ENCODE data around the gene RNASEH1.
"Not testable (repeated sequence)": the region's sequence is repeated elsewhere in the genome, so short reads cannot be mapped to it uniquely, and the experiment has no call there.

Gene RNASEH1

DNA sequence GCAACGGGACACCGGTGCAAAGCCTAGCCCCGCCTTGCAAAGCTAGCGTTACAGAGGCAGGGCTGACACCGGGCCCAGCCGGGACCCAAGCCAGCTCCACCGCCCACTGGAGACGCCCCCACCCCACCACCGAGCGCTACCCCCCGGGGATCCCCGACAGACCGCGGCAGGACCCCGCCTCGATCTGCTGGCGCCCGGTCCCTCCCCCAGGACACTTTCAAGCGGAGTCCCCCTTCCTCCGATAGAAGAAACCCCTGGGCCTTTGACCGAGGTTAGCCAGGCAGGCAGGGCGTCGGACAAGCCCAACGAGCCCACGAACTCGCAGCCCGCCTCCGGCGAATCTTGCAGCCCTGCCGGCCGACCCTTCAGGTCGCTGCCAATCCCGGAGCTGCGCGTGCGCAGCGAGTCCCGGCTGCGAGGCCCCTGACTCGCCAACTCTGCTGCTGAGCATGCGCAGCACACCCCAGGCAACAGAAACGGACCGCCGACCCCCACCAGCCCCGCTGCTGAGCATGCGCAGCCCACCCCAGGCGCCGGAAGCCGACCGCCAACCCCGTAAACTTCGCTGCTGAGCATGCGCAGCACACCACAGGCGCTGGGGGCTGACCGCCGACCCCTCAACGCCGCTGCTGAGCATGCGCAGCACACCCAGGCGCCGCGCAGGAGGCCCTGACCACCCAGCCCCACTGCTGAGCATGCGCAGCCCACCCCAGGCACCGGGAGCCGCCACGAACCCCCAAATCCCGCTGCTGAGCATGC, 39.5 kb downstream of the RNASEH1 start:
- DNase-seq = peak; percentile 99

GRCh38 chr2:3517948-3518495, 40.1 kb downstream of the RNASEH1 start:
- no peak for DNase-seq

DNA sequence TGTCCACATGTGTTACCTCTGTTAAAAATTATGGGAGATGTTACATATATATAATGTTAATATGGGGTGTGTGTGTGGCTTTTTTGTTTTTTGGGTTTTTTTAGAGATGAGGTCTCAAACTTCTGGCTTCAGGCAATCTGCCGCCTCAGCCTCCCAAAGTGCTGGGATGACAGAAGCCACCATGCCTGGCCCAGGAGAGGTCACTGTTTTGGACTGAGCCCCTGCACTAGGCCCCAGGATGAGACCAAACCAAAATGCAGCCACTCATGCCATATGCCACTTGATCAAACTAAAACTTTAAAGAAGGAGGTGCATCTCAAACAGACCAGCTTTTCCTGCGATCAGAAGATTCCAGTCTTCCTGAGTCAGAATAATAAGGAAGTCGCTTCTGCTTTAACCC, 41.3 kb downstream of the RNASEH1 start:
- no peak for DNase-seq

DNA sequence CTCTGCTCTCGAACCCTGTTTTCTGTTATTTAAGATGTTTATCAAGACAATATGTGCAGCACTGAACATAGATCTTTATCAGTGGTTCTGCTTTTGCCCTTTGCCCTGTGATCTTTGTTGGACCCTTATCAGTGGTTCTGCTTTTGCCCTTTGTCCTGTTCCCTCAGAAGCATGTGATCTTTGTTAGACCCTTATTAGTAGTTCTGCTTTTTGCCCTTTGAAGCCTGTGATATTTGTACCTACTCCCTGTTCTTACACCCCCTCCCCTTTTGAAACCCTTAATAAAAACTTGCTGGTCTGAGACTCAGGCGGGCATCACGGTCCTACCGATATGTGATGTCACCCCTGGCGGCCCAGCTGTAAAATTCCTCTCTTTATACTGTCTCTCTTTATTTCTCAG, 42.7 kb downstream of the RNASEH1 start:
- DNase-seq = not testable (repeated sequence)

DNA sequence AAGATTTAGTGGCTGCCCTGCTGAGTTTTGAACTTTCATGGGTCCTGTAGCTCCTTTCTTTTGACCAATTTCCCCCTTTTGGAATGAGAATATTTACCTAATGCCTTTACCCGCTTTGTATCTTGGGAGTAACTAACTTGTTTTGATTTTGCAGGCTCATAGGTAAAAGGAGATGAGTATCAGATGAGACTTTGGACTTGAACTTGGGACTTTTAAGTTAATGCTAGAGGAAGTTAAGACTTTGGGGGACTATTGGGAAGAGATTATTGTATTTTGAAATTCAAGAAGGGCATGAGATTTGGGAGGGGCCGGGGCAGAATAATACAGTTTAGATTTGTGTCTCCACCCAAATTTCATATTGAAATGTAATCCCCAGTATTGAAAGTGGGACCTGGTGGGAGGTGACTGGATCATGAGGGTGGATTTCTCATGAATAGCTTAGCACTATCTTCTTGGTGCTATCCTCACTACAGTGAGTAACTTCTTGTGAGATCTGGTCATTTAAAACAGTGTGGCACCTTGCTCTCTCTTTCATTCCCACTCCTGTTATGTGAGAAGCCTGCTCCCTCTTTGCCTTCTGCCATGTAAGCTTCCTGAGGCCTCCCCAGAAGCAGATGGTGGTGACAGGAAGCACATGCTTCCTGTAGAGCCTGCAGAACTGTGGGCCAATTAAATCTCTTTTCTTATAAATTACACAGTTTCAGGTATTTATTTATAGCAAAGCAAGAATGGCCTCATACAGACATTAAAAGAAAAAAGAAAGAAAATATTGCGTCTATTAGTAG, 44.9 kb downstream of the RNASEH1 start:
- DNase-seq = no peak

- DNase-seq = no peak
Measured at GRCh38 chr2:3512086-3512485, 46.0 kb downstream of the RNASEH1 start.

- DNase-seq = no peak
Measured at GRCh38 chr2:3505771-3506170, 52.4 kb downstream of the RNASEH1 start.

DNA sequence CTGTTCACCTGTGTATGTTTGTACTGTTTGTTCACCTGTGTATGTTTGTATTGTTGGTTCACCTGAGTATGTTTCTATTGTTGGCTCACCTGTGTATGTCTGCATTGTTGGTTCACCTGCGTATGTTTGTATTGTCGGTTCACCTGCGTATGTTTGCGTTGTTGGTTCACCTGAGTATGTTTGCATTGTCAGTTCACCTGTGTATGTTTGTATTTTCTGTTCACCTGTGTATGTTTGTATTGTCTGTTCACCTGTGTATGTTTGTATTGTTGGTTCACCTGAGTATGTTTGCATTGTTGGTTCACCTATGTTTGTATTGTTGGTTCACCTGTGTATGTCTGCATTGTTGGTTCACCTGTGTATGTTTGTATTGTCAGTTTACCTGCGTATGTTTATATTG, 53.4 kb downstream of the RNASEH1 start:
- no peak for DNase-seq

DNA sequence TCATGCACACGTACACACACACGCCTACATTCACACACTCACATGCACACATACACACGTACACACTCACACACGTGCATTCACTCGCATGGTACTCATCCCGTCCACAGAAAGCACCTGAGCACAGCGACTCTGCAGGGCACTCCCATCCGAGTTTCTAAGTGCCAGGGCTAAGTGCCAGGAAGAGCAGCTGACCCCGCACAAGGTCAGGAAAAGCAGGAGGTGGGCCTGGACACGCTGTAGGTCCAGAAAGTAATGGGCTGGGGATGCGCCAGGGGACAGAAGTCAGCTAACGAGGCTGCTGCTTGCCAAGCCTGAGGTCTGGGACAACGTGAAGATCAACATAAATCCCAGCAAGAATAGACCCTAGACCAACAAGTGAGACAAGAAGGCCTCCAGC, 54.6 kb downstream of the RNASEH1 start:
- no peak for DNase-seq

DNA sequence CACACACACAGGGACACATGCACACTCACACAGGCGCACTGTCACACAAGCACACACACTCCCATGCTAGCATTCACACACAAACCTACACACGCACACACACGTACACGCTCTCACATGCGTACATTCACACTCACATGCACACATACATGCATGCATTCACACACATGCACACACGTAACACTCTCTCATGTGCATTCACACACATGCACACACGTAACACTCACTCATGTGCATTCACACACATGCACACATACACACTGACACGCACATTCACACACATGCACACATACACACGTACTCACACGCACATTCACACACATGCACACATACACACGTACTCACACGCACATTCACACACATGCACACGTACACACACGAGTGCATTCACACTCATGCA, 55.1 kb downstream of the RNASEH1 start:
- DNase-seq = no peak

DNA sequence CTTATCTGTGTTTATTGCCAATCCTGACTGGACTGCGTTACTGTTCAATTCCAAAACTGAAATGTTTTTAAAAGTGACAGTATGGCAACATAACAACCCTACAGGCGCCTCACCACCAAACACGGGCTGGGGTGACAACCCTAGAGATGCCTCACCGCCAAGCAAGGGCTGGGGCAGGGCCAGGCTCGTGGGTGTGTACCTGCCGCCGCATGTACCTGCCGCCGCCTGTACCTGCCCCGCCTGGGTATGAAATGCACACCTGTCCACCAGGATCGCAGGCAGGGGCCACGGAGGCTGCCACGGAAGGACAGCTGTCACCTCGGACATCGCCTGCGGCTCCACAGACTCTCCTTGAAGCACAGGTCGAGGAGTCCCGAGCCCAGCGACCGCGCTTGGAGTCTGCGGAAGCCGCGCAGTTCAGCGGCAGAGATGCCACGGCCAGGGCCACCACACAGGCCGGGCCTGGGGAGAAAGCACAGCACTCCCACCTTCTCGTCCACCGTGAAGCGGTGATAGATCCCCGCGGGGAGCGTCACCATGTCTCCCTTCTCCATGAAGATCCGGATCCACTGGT, 57.7 kb downstream of the RNASEH1 start:
- DNase-seq = no peak

DNA sequence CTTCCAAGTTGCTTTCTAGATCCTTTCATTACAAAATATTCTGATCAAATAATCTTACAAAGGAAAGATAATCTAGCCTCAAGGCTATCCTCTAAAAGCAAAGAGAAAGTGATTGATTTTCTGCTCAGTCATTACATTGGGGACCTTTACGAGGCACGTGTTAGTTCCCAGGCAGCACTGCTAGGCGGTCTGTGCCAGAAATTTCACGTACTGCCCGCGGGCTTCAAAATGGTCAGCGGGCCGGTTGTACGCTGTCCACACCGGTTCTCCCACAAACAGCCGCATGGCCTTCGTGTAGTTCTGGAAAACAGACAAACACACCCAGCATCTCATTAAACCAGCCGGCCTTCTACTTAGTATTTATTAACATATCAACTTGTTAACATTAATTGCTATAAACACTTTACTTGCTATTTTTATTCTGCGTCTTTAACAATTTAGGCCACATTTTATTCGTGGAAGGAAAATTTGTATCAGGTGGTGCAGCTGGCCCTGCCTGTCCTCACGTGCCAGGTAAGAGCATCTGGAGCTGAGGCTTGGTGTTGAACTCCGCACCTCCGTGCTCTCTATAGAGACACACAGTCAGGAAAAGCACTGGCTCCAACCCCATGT, 59.2 kb downstream of the RNASEH1 start:
- no peak for DNase-seq

DNA sequence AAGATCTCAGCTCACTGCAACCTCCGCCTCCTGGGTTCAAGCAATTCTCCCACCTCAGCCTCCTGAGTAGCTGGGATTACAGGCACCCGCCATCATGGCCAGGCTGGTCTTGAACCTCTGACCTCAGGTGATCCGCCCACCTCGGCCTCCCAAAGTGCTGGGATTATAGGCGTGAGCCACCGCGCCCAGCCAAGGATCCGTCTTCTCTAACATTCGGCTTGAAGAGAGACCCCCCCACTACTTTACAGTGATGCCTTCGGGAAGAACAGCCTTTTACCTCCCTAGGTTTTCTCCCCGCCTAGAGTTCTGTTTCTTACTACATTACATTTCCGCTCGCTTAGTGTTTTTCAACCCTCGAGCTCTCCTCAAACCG, 61.4 kb downstream of the RNASEH1 start:
- DNase-seq = not testable (repeated sequence)

Data from stimulated activated CD4-positive, alpha-beta T cell treated with anti-CD3 and anti-CD28 coated beads, Interleukin-1b, Interleukin-23, amount 100 ng/mL, for 48 hours (primary cell).